Osteoblast (primary cell): Measurements from ENCODE around the gene PON2. TPM values are rescaled to one million over a fixed set of nuclear protein-coding genes. Genes with fewer than 3 reads are reported as not detected.
A peak's percentile ranks its signal among the peaks of the same experiment; 100 is the strongest.

Source experiments
- DNase-seq: peaks from one replicate; pipeline ENCODE4 v3.0.0; 2011; ENCODE audit warnings: low spot score, mixed read lengths; ENCODE audit not compliant: insufficient read length; ENCODE audit errors: missing footprints
- H2AFZ ChIP-seq: 2 replicates; pipeline ENCODE4 v1.6.0; 2011; ENCODE audit warnings: mild to moderate bottlenecking, low read length
- H3K27ac ChIP-seq: 2 replicates; pipeline ENCODE4 v1.5.1; 2011; ENCODE audit warnings: mild to moderate bottlenecking, low read depth, low read length, moderate library complexity
- H3K27me3 ChIP-seq: 2 replicates; pipeline ENCODE4 v1.6.0; 2012; ENCODE audit warnings: mild to moderate bottlenecking, control low read depth, inconsistent platforms, low read length, moderate library complexity; ENCODE audit not compliant: insufficient read depth
- H3K36me3 ChIP-seq: 2 replicates; pipeline ENCODE4 v1.5.1; 2011; ENCODE audit warnings: mild to moderate bottlenecking, low read length, control low read depth, moderate library complexity; ENCODE audit not compliant: insufficient read depth
- H3K4me1 ChIP-seq: 2 replicates; pipeline ENCODE4 v1.5.1; 2011; ENCODE audit warnings: mild to moderate bottlenecking, low read length, control low read depth, moderate library complexity; ENCODE audit not compliant: insufficient read depth
- H3K4me2 ChIP-seq: 2 replicates; pipeline ENCODE4 v1.6.0; 2011; ENCODE audit warnings: mild to moderate bottlenecking, low read length; ENCODE audit not compliant: insufficient read depth
- H3K4me3 ChIP-seq: fragments of 200-600 bp; sonication (generic); 3 replicates; pipeline ENCODE4 v1.5.1; 2012; ENCODE audit warnings: mild to moderate bottlenecking, low read length, inconsistent platforms; ENCODE audit not compliant: insufficient read depth
- H3K79me2 ChIP-seq: 2 replicates; pipeline ENCODE4 v1.6.0; 2012; ENCODE audit warnings: mild to moderate bottlenecking, low read length, control low read depth, inconsistent platforms; ENCODE audit not compliant: insufficient read depth
- H3K9me3 ChIP-seq: 2 replicates; pipeline ENCODE4 v1.5.1; 2011; ENCODE audit warnings: low read depth, low read length, control low read depth
- H4K20me1 ChIP-seq: 2 replicates; pipeline ENCODE4 v1.6.0; 2012; ENCODE audit warnings: mild to moderate bottlenecking, low read length, control low read depth; ENCODE audit not compliant: insufficient read depth
- total RNA-seq: library from RNA; depleted of rRNA; stranded (reverse); fragments of >200 nt; gene quantifications from 2 replicates; pipeline ENCODE4 v1.2.3, GENCODE V29; 2012
- TF ChIP-seq, protein P1 (sequence below): IDR thresholded peaks from 2 replicates; pipeline ENCODE4 v1.5.1; 2011; ENCODE audit warnings: mild to moderate bottlenecking, low read depth, low read length, moderate library complexity; ENCODE audit errors: extremely low read depth

PON2 gene
- total RNA-seq, 1 donor = 77.8 TPM

DNA sequence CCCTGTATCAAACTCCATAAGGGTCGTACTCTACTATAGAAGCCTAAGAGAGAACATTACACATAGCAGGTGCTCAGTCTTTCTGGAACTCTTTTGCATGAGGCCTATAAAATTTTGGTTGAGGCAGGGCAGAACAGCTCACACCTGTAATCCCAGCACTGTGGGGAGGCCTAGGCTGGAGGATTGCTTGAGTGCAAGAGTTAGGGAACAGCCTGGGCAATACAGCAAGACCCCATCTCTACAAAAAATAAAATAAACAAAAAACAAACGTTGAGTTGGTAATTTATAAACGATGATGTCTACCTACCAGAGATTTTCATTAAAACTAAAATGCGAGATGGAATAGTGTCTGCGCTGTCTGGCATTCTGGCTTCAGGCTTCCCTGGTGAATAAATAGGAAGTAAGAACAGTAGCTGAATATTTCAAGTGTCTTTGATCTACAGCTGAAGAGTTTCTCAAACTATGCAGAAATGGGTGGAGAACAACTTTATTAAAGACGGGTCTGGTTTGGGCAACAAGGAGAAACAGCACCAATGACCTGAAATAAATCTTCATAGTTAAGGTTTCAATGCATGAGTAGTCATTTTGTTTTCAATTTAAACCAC lies 774 bp downstream of the PON2 start:
- Histone ChIP-seq H3K9me3 (no peaks in the 10 kb centered on the region), H3K36me3 (no peaks in the 10 kb centered on the region), H3K4me2 (peak overlapping the region; percentile 77), H2AFZ (peak overlapping the region; percentile 83), H3K79me2 (peaks cover 18% of the 10 kb centered on the region), H3K27me3 (no peaks in the 10 kb centered on the region), H4K20me1 (no peaks in the 10 kb centered on the region), H3K4me1 (no peaks in the 10 kb centered on the region), H3K4me3 (peak overlapping the region; percentile 88), H3K27ac (peak overlapping the region; percentile 77)
- DNase-seq = no peak
- TF ChIP-seq, protein P1, sequence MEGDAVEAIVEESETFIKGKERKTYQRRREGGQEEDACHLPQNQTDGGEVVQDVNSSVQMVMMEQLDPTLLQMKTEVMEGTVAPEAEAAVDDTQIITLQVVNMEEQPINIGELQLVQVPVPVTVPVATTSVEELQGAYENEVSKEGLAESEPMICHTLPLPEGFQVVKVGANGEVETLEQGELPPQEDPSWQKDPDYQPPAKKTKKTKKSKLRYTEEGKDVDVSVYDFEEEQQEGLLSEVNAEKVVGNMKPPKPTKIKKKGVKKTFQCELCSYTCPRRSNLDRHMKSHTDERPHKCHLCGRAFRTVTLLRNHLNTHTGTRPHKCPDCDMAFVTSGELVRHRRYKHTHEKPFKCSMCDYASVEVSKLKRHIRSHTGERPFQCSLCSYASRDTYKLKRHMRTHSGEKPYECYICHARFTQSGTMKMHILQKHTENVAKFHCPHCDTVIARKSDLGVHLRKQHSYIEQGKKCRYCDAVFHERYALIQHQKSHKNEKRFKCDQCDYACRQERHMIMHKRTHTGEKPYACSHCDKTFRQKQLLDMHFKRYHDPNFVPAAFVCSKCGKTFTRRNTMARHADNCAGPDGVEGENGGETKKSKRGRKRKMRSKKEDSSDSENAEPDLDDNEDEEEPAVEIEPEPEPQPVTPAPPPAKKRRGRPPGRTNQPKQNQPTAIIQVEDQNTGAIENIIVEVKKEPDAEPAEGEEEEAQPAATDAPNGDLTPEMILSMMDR = no peak

DNA sequence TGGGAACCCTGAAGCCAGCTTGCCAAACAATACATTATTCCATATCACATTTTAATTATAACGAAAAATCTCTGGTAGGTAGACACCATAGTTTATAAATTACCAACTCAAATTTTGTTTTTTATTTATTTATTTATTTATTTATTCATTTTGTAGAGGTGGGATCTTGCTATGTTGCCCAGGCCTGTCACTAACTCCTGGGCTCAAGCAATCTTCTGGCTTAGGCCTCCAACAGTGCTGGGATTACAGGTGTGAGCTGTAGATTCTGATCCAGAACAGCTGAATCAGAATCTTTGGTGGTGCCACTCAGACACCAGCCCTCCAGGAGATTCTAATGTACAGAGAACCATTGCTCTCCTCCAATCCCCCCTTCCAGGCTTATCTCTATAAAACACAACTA lies 1.7 kb downstream of the PON2 start:
- Histone ChIP-seq H3K4me3 (no peak overlapping the region), H3K9me3 (no peaks in the 10 kb centered on the region), H2AFZ (no peak overlapping the region), H4K20me1 (no peaks in the 10 kb centered on the region), H3K27me3 (no peaks in the 10 kb centered on the region), H3K4me2 (no peak overlapping the region), H3K36me3 (no peaks in the 10 kb centered on the region), H3K4me1 (no peaks in the 10 kb centered on the region), H3K27ac (no peak overlapping the region), H3K79me2 (peaks cover 18% of the 10 kb centered on the region)
- no peak for DNase-seq
- TF ChIP-seq, protein P1 = no peak

DNA sequence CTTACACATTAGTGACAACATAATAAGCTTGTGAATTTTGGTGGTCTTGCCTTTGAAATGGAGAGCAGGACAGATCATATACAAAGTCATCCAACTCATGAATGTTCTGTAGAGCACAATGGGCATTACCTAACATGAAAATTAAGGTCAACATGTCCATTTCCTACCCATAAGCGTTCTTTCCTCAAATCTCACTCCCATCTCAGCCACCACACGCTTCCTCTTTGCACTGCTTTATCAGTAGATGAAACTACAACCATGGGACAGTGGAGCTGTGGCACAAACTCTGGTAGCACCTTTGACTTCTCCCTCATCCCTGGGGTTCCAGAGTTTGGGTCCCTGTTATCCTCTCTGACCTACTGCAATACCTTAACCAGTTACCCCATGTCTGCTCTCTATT lies 2.2 kb downstream of the PON2 start:
- Histone ChIP-seq H2AFZ (no peak overlapping the region), H3K9me3 (no peaks in the 10 kb centered on the region), H4K20me1 (no peaks in the 10 kb centered on the region), H3K27ac (no peak overlapping the region), H3K4me2 (no peak overlapping the region), H3K4me1 (no peaks in the 10 kb centered on the region), H3K79me2 (peaks cover 18% of the 10 kb centered on the region), H3K36me3 (no peaks in the 10 kb centered on the region), H3K27me3 (no peaks in the 10 kb centered on the region), H3K4me3 (no peak overlapping the region)
- no peak for DNase-seq
- TF ChIP-seq, protein P1 = no peak

DNA sequence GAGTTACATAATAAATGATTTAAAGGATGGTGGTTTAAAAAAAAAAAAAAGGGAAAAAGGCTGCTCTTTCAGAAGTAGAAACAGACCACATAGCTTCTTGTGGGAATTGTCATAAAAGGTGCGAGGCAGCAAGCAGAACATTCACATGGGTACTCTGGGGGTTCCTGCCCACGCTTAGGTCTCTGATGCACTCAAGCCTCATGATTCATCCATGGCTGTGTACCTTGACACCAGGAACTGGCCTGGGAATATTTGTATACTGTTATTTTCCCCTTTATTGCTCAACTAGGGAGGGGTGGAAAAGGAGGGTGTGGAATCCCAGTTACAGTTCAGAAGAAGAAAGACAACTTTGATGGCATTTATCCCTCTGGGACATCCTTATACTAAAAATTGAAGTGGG lies 4.0 kb downstream of the PON2 start:
- H3K9me3 ChIP-seq = no peaks in the 10 kb centered on the region
- no peaks in the 10 kb centered on the region for H3K27me3 ChIP-seq
- H3K4me1 ChIP-seq = no peaks in the 10 kb centered on the region
- no peak overlapping the region for H3K4me2 ChIP-seq
- no peaks in the 10 kb centered on the region for H3K36me3 ChIP-seq
- H4K20me1 ChIP-seq = no peaks in the 10 kb centered on the region
- TF ChIP-seq, protein P1 = no peak
- H3K27ac ChIP-seq = peak overlapping the region; percentile 15
- H3K4me3 ChIP-seq = no peak overlapping the region
- DNase-seq = peak; percentile 6
- H3K79me2 ChIP-seq = peaks cover 18% of the 10 kb centered on the region
- H2AFZ ChIP-seq = no peak overlapping the region
